Measurements from ENCODE around the gene C9orf72.

GRCh38 chr9:27571011-27571410, 2.3 kb downstream of the C9orf72 start:
- no peak for TF ChIP-seq CTCF (IDR thresholded peaks at IDR 0.05)
- no peak for TF ChIP-seq POLR2A (IDR thresholded peaks at IDR 0.05)
